ENCODE data around the gene FARSA.

DNA sequence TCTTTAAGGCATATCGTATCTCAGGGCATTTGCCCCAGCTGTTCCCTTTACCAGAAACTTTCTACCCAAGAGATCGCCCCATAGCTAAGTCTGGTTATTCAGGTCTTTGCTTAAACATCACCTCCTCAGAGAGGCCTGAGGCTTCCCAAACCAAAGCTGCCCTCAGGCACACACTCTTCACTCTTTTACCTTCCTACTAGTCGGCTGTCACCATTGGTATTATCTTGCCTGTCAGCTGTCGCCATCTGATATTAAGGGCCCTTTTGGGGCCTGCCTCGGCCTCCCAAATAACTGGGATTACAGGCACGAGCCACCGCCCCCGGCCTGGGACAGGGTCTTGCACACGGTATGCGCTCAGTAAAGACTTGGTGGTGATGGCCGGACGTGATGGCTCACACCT is 22.5 kb upstream of the FARSA start:
- TF ChIP-seq, protein P1, sequence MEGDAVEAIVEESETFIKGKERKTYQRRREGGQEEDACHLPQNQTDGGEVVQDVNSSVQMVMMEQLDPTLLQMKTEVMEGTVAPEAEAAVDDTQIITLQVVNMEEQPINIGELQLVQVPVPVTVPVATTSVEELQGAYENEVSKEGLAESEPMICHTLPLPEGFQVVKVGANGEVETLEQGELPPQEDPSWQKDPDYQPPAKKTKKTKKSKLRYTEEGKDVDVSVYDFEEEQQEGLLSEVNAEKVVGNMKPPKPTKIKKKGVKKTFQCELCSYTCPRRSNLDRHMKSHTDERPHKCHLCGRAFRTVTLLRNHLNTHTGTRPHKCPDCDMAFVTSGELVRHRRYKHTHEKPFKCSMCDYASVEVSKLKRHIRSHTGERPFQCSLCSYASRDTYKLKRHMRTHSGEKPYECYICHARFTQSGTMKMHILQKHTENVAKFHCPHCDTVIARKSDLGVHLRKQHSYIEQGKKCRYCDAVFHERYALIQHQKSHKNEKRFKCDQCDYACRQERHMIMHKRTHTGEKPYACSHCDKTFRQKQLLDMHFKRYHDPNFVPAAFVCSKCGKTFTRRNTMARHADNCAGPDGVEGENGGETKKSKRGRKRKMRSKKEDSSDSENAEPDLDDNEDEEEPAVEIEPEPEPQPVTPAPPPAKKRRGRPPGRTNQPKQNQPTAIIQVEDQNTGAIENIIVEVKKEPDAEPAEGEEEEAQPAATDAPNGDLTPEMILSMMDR (IDR thresholded peaks at IDR 0.05; ENCODE audit: insufficient read depth, low read length, poor library complexity, severe bottlenecking) = no peak
- TF ChIP-seq EZH2phosphoT487 (conservative IDR thresholded peaks at IDR 0.05; ENCODE audit: low read length) = no peak

All from SU-DHL-6 (cell line).